NCI-H1092 (cell line): ENCODE measurements around the gene ASH1L.

Experiments
- DNase-seq: peaks from one replicate; lab custom pipeline; 2025; lab: John Stamatoyannopoulos, UW

ASH1L gene

GRCh38 chr1:155326631-155327037, 236.0 kb downstream of the ASH1L start:
- no peak for DNase-seq

- DNase-seq = no peak
Measured at GRCh38 chr1:155326020-155326526, 236.5 kb downstream of the ASH1L start.

GRCh38 chr1:155325603-155325893, 237.1 kb downstream of the ASH1L start:
- no peak for DNase-seq

GRCh38 chr1:155324717-155325602, 237.6 kb downstream of the ASH1L start:
- DNase-seq = peak; percentile 39

GRCh38 chr1:155324037-155324716, 238.4 kb downstream of the ASH1L start:
- peak; percentile 83 for DNase-seq

DNA sequence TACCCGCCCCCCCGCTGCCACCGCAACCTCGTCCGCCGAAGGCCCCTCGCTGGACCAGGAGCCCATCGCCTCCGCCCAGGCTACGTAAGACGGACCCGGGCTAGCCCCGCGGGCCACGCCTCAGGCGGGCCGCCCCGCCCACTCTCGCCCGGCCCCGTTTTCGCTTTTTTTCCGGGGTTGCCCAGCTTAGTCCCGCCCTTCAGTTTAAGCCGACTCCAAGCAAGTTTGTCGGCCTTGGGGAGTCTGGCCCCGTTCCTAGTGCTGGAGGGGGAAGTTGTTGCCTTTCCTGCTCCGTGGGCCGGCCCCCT, 238.9 kb downstream of the ASH1L start:
- peak; percentile 55 for DNase-seq

DNA sequence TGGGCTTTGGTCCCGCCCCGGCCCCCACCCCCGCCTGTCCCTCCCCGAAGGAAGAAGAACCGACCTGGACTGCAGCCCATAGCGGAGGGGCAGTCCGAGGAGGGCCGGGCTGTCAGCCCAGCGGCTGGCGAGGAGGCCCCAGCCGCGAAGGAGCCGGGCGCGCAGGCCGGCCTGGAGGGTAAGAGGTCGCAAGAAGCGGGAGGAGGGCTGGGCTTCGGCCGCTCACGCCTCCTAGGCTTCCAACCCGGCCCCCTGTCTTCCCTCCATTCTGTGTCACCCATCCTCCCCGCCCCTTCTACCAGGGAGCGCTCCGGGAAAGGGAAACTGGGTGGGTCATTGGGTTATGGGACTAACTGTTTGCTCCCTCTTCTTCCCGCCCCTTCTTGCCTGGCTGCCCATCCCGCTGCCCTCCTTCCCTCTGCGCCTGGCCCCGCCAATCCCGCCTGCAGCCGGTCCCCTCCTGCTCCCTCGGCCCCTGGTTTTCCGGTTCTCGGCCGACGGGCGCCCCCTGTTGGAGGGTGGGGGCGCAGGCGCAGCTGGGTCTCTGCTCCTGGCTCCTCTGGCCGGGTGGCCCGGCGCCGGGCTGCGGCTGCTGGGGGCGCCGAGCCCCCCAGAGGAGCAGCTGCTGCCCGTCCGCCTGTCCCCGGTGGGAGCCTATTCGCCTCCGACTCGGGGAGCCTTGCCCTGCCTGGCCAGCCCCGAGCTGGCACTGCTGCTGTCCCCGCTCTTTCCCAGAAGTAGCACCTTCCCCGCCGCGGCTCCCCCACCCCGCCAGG, 239.5 kb downstream of the ASH1L start:
- peak; percentile 71 for DNase-seq

GRCh38 chr1:155322571-155322952, 240.0 kb downstream of the ASH1L start:
- DNase-seq = no peak

DNA sequence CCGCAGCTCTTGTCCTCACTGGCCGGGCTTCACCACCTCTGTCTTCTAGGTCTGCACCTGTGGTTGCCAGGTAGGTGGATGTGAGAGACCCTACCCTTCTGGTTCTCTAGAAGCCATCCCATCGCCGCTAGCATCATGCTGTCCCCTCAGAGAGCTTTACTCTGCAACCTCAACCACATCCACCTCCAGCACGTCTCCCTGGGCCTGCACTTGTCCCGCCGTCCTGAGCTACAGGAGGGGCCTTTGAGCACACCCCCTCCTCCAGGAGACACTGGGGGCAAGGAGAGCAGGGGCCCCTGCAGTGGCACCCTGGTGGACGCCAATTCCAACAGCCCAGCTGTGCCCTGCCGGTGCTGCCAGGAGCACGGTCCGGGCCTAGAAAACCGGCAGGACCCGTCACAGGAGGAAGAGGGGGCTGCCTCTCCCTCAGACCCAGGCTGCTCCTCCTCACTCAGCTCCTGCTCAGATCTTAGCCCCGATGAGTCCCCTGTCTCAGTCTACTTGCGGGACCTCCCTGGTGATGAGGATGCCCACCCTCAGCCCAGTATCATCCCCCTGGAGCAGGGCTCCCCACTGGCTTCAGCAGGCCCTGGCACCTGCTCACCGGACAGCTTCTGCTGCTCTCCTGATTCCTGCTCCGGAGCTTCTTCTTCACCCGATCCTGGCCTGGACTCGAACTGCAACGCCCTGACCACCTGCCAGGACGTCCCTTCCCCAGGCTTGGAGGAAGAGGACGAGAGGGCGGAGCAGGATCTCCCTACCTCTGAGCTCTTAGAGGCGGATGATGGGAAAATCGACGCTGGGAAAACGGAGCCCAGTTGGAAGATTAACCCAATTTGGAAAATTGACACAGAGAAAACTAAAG, 240.7 kb downstream of the ASH1L start:
- DNase-seq = no peak

DNA sequence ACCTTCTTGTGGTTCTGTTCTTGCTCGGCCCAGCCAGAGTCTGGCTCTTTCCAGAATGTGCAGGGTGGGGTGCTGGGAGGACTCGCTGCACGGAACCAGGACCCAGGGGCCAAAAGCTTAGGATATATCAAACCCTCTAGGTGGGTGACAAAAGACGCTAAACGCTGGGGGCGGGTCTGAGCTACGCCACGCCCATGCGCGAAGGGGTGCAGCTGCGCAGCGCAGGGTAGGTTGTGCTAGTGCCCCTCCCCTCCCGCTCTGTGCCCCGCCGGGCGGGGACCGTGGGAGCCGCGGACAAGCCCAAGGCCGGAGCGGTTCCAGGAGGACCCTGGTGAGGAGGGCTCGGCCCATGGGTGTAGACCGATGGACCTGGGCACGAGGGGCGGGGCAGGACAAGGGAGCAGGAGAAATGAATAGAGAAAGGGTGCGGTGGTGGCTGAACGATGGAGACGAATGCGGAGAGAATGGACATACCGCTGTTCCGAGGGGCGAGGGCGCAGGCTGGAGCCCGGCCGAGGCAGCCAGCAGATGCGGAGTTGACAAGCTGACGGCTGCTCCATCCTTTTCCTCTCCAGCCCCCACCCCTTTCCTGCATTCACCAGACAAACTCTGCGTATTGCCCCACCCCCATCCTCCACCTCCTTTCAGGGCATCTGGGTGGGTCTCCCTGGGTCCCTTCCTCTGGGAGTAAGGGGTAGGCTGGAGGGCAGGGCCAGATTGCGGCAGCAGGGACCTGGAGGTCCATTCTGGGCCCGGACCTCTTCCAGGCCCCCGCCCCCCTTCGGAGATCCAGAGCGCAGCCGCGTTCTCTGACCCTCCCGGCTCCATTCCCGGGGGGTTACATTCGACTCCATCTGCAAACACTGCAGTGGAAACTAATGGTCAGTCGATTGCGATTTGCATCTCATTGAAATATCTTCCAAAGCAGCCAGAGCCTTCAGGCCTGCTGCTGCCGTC, 241.7 kb downstream of the ASH1L start, which contains the start of gene RUSC1:
Gene RUSC1, plus strand, starts transcription at position 234 of the 957 bp plus-strand sequence. CDS start 880 bp downstream, outside the sequence.
- DNase-seq = no peak

GRCh38 chr1:155320252-155320651, 242.4 kb downstream of the ASH1L start:
- no peak for DNase-seq

GRCh38 chr1:155319536-155319935, 243.1 kb downstream of the ASH1L start:
- DNase-seq = no peak

- DNase-seq = no peak
Measured at GRCh38 chr1:155318082-155318481, 244.5 kb downstream of the ASH1L start.

DNA sequence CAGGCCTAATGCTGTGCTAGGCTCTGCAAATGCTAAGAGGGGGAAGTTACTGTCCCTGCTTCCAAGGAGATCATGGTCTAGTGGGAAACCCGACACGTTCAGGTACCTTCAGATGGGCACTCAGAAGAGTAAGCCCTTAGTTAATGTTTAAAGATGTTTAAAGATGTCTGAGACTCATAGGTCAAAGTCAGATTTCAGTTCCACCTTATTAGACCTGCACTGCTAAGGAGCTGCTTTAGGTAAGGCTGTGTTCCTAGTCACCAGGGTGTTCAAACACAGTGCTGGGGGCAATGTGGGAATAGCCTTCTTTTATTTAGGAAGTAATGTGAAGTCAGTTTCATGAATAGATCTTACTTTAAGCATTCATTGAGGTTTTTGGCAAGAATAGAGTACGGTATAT, 245.7 kb downstream of the ASH1L start:
- DNase-seq = no peak

GRCh38 chr1:155313261-155313660, 249.3 kb downstream of the ASH1L start:
- no peak for DNase-seq

GRCh38 chr1:155309423-155310021, 253.1 kb downstream of the ASH1L start:
- no peak for DNase-seq

GRCh38 chr1:155308493-155309422, 253.8 kb downstream of the ASH1L start, which contains the start of gene FDPS:
Gene FDPS (plus strand): TSS chr1:155308866. CDS start chr1:155309790, 924 bp downstream.
- peak; percentile 99 for DNase-seq

DNA sequence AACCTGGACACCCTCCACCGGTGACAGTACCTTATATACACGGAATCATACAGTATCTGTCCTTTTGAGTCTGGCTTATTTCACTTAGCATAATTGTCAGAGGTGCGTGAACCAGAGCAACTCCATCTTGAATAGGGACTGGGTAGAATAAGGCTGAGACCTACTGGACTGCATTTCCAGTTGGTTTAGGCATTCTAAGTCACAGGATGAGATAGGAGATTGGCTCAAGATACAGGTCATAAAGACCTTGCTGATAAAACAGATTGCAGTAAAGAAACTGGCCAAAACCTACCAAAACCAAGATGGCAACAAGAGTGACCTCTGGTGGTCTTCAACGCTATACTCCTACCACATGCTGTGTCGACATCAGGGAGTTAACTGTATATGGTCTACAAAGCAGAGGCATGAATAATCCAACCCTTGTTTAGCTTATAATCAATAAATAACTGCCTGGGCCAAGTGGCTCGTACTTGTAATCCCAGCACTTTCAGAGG, 255.3 kb downstream of the ASH1L start:
- DNase-seq = peak; percentile 12
